ENCODE data around the gene G2E3. TPM values are rescaled to one million over a fixed set of nuclear protein-coding genes. Genes with fewer than 3 reads are reported as not detected.
"Not testable (repeated sequence)": the region's sequence is repeated elsewhere in the genome, so short reads cannot be mapped to it uniquely, and the experiment has no call there.

Gene G2E3
- total RNA-seq, 1 experiment from 2014 or later: 16.8 TPM

DNA sequence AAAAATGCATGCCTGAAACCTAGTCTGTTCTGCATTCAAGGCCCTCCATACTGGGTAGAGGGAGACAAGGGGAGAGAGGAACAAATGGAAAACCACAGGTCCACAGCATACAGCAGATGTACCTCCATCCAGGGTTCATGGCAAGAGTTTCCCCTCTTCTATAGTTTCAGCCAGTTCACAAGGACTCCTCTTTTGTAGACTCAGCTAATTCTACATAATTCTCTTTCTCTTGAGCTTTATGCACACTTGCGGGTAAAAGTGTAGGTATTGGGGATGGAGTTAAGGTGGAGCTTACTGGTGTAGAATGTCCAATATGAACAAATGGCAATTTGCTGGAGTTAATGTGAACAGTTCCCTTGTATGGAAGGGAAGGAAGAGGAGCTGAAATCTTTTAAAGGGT, 23.4 kb downstream of the G2E3 start:
- in situ Hi-C loops (cut with HindIII; ENCODE audit: low pct_unique_long_range_greater_than_20kb, low sequenced_read_pairs): no loop called here
- no peak for DNase-seq (ENCODE audit: low read depth, low spot score)

DNA sequence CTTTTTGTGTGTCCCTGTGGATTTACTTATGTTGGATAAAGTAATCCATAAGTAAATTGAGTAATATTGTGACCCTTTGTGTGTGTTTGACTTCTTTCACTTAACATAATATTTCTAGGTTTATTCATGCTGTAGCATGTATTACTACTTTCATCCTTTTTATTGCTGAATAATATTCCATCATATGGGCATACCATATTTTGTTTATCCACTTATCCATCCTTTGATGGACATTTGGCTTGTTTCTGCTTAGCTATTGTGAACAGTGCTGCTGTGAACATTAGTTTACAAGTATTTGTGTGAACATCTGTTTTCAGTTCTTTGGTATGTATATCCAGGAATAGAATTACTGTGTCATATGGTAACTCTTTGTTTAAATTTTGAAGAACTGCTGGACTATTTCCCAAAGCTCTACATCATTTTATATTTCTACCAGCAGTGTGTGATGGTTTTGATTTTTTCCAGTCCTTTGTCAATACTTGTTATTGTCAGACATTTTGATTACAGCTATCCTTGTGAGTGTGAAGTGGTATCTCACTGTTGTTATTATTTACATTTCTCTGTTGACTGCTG, 25.2 kb downstream of the G2E3 start:
- no peak for DNase-seq (ENCODE audit: low read depth, low spot score)
- in situ Hi-C loops (cut with HindIII; ENCODE audit: low pct_unique_long_range_greater_than_20kb, low sequenced_read_pairs): no loop called here

DNA sequence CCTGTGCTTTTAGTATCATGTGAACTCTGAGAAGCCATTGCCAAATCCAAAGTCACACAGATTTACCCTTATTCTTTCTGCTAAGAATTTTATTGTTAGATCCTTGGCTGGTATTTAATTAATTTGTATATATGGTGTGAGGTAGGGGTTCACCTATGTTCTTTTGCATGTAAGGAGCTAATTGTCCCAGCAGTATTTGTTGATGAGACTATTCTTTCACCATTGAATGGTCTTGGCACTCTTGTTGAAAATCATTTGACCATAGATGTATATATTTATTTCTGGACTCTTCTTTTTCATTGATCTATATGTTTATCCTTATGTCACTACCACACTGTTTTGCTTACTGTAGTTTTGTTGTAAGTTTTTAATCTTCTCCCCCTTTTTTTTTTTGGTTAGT, 26.2 kb downstream of the G2E3 start:
- DNase-seq (ENCODE audit: low read depth, low spot score): no peak
- in situ Hi-C loops (cut with HindIII; ENCODE audit: low pct_unique_long_range_greater_than_20kb, low sequenced_read_pairs): no loop called here

DNA sequence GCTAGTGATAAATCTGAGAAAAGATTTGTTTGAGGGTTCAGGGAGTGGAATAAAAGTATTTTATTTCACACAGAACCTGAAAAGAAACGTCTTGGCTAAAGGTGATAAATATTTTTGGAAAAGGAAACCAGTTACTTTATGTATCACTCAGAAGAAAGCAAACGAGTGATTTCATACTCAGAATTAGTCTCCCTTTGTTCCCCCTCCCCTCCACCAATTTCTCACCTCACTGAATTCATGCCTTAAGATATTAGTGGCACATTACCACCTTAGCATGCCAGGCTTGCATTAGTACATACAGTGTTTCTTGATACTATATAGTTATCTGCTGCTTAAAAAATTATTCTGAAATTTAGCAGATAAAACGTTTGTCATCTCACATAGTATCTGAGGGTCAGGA, 28.2 kb downstream of the G2E3 start:
- in situ Hi-C loops (cut with HindIII; ENCODE audit: low pct_unique_long_range_greater_than_20kb, low sequenced_read_pairs): no loop called here
- DNase-seq (ENCODE audit: low read depth, low spot score): no peak

DNA sequence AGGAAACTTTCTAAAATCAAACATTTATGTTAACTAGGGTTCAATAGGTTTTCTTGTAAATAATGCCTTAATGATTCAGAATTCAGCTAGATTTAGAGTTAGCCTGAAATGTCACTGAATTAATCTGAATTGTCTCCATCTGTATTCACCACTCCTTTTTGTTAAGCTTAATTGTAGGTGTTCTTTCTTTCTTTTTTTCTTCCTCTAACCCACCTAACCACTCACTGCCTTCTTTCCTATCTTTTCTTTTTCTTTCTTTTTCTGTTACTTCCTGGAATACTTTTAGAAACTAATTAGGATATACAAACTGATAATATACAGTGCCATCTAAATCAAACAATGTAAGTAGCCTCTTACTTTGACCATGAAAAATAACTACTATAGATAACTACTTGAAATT, 29.9 kb downstream of the G2E3 start:
- in situ Hi-C loops (cut with HindIII; ENCODE audit: low pct_unique_long_range_greater_than_20kb, low sequenced_read_pairs): no loop called here
- no peak for DNase-seq (ENCODE audit: low read depth, low spot score)

DNA sequence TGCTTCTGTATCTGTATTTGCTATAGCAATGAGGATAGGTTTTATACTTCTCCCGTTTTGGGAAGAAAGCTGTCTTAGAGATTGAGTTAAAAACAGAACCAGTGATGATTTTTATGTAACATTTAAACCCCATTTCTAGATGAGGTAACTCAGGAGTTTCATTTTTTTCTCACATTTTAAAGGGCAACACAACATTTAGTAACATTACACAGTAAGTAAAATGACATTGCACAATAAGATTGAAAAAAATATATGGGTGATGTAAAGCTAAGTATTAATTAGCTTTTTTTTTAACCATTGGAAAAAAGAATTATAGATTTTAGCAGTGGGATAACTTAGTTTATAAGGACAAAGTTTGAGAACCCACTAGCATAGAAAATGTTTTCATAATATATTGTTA, 38.0 kb downstream of the G2E3 start:
- in situ Hi-C loops (cut with HindIII; ENCODE audit: low pct_unique_long_range_greater_than_20kb, low sequenced_read_pairs): no loop called here
- no peak for DNase-seq (ENCODE audit: low read depth, low spot score)

DNA sequence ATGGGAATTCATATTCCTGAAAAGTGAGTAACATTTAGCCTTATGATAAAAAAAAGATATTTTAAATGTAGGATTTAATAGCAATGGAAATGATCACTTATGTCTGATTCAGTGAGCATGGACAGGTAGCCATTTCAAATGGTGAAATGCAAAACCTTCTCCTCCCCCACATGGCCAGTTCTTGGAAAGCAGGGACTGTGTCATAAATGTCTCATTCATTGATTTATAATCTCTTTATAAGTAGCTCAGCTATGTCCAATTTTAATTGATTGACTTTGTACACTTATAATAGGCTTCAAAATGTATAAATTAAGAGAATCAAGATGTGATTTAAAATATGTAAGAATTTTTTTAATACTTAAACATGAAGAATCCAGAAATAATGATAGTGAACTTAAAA, 38.5 kb downstream of the G2E3 start:
- peak; percentile 3 for DNase-seq (ENCODE audit: low read depth, low spot score)
- in situ Hi-C loops (cut with HindIII; ENCODE audit: low pct_unique_long_range_greater_than_20kb, low sequenced_read_pairs): no loop called here

DNA sequence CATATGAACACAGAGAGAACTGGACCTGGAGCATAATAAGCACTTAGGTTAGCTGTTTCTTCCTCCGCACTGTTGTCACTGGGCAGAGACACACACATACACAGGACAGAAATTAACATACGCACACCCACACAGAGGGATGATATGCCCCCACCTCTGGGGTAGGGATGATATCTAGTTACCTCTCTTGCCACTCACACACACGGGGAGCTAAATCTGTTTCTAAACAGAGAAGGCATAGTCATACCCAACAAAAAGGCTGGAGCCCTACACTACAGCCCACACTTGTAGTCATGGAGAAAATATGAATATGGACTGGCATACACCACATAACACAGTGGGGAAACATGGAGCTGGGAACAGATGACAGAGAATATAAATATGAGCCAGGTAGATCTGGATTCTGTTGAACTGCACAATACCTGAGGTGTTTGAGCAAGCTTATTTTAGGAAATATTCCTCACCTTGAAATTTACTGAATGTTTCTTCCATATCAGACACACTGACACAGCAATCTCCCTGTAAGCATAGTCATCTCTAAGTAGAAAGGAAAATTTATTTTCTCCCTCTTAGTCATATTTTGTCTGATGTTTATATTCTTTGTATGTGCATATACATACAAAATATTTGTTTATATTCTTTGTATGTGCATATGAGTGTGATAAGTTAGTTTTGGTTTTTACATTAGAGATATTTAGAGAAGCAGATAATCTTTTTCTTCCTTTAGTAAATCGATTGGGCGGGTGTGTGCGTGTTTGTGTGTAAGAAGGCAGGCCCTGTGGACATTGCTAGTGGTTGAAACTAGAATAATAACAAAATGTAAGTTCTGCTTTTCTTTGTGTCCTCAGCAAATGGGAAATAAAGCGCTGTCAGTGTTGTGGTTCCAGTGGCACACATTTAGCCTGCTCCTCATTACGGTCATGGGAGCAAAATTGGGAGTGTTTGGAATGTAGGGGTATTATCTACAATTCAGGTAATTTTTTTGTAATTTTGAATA, 42.3 kb downstream of the G2E3 start:
- in situ Hi-C loops (cut with HindIII; ENCODE audit: low pct_unique_long_range_greater_than_20kb, low sequenced_read_pairs): no loop called here
- DNase-seq (ENCODE audit: low read depth, low spot score): no peak

DNA sequence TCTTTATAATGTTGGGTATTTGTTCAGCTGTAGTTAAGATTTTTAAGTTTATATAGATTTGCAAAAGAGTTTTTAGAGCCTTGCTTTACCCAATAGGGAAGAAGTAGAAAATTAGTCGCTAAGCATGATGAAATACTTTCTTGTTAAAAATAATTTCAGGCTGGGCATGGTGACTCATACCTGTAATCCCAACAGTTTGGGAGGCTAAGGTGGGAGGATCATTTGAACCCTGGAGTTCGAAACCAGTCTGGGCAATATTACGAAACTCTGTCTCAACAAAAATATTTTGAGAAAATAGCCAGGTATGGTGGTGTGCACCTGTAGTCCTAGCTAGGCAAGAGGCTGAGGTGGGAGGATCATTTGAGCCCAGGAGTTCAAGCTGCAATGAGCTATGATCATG, 44.4 kb downstream of the G2E3 start:
- in situ Hi-C loops (cut with HindIII; ENCODE audit: low pct_unique_long_range_greater_than_20kb, low sequenced_read_pairs): no loop called here

DNA sequence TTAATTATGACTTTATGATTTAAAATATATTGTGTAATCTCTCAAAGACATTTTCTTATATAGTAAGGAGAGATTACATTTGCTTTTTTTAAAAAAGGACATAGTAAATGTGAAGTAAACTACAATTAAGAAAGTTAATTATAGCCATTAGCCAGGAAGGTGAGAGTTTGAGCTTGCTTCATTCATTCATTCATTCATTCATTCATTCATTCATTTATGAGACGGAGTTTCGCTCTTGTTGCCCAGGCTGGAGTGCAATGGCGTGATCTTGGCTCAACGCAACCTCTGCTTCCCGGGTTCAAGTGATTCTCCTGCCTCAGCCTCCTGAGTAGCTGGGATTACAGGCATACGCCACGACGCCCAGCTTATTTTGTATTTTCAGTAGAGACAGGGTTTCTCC, 45.7 kb downstream of the G2E3 start:
- DNase-seq (ENCODE audit: low read depth, low spot score); in situ Hi-C loops (cut with HindIII; ENCODE audit: low pct_unique_long_range_greater_than_20kb, low sequenced_read_pairs): not testable (repeated sequence)

More for the DNA sequence above, 44.4 kb downstream of the G2E3 start:
- no peak for DNase-seq (ENCODE audit: low read depth, low spot score)

DNA sequence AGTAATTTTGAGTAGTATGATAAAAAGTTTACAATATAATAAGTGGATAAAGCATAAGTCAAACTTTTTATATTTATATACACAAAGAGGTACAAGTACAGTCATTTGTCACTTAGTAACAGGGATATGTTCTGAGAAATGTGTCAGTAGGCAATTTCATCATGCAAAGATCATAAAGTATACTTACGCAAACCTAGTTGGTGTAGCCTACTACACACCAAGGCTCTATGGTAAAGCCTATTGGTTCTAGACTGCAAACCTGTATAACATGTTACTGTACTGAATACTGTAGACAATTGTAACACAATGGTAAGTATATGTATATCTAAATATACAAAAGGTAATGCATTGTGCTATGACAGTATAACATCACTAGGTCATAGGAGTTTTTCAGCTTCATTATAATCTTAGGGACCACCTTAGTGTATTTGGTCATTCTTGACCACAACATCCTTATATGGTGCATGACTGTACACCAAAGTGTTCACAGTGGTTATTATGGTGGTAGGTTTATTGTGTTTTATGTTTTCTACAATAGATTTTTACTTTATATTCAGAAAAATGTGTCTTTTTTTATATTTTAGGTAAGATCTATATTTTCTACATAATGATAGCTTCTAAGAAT, 48.3 kb downstream of the G2E3 start:
- in situ Hi-C loops (cut with HindIII; ENCODE audit: low pct_unique_long_range_greater_than_20kb, low sequenced_read_pairs): no loop called here
- DNase-seq (ENCODE audit: low read depth, low spot score): no peak

DNA sequence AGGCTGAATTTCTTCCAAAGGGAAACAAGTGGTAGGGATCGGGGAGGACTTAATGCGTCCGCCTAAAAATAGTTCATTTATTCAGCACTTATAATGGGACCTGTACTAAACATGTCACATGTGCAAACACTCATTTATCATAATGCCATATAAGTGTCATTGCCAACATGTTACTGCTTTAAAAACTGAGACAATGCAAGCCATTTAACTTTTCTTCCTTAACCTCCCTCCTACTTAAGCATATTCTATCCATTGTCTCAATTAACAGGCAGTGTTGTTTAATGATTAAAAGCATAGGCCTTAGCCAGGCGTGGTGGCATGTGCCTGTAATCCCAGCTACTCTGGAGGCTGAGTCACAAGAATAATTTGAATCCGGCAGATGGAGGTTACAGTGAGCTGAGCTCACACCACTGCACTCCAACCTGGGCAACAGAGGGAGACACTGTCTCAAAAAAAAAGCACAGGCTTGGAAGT, 49.6 kb downstream of the G2E3 start:
- in situ Hi-C loops (cut with HindIII; ENCODE audit: low pct_unique_long_range_greater_than_20kb, low sequenced_read_pairs): no loop called here
- peak; percentile 26 for DNase-seq (ENCODE audit: low read depth, low spot score)

DNA sequence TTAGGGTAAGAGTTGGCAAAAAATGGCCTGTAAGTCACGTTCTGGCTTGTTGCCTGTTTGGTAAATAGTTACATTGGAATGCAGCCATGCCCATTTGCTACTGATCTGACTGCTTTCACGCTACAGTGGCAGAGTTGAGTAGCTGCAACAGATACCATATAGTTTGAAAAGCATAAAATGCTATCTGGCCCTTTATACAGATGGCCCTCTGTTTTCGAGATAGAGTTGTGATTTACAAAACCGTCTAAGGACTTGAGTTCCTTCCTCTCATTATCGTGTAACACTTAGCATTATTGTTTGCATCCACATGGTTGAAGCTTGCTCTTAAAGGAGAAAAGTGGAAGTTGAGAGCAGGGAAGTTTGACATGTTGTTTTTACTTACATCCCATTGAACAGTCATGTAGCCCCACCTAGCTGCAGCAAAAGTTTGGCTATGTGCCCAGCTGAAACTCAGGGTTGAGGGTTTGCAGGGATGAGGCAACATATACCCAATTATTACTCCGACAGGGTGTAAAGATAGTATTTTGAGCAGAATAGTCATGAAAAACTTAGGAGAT, 51.9 kb downstream of the G2E3 start:
- peak; percentile 89 for DNase-seq (ENCODE audit: low read depth, low spot score)
- in situ Hi-C loops (cut with HindIII; ENCODE audit: low pct_unique_long_range_greater_than_20kb, low sequenced_read_pairs): no loop called here

DNA sequence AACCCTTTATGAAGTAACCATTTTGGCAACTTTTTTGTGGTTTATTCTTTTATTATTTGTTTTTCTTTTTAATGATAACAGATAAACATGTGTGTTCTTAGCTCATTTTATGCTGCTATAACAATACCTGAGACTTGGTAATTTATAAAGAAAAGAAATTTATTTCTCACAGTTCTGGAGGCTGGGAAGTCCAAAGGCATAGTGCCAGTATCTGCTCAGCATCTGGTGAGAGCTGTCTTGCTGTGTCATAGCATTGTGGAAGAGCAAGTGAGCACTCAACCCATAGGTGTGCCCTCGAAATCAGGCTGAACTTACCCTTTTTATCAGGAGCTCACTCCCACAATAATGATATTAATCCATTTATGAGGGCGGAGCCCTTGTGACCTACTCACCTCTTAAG, 55.2 kb downstream of the G2E3 start:
- in situ Hi-C loops (cut with HindIII; ENCODE audit: low pct_unique_long_range_greater_than_20kb, low sequenced_read_pairs): no loop called here
- DNase-seq (ENCODE audit: low read depth, low spot score): no peak

DNA sequence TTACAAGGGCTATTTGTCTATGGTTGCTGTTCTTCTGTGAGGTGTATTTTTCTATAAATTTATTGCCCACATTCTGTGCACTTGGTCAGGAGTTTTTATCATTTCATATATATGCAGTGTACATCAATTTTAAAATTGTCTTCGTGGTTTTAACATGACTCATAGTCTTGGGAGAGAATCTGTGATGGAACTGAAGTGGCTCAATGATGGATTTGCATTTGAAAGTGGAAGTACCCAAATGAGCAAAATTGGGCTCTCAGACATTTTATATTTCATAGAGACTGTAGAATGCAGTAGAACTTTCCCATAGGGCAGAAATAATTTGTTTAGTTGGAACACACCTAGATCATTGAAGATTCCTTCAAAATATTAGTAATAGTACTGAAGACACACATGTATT, 61.2 kb downstream of the G2E3 start:
- peak; percentile 28 for DNase-seq (ENCODE audit: low read depth, low spot score)
- in situ Hi-C loops (cut with HindIII; ENCODE audit: low pct_unique_long_range_greater_than_20kb, low sequenced_read_pairs): no loop called here

DNA sequence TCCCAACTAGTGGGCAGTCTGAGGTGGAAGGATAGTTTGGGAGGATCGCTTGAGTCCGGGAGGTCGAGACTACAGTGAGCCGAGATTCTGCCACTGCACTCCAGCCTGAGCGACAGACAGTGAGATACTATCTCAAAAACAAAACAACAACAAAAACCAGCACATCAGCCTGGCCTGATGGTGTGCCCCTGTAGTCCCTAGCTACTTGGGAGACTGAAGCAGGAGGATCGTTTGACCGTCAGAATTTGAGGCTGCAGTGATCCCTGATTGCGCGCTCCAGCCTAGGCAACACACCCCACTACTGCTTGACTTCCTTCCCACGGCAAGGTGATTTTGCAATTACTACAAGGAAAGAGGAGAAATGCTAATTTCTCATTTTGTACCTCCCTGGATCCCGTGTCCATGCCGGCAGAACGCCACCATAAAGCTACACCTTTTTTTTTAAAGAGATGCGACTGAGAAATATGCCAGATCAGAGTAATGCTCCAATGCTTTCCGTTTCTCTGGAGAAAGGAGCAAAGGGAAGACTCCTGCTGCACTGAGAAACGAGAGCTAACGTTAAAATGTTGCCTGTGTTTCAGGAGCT, 62.5 kb downstream of the G2E3 start:
- in situ Hi-C loops (cut with HindIII; ENCODE audit: low pct_unique_long_range_greater_than_20kb, low sequenced_read_pairs): no loop called here
- DNase-seq (ENCODE audit: low read depth, low spot score): peak; percentile 26

DNA sequence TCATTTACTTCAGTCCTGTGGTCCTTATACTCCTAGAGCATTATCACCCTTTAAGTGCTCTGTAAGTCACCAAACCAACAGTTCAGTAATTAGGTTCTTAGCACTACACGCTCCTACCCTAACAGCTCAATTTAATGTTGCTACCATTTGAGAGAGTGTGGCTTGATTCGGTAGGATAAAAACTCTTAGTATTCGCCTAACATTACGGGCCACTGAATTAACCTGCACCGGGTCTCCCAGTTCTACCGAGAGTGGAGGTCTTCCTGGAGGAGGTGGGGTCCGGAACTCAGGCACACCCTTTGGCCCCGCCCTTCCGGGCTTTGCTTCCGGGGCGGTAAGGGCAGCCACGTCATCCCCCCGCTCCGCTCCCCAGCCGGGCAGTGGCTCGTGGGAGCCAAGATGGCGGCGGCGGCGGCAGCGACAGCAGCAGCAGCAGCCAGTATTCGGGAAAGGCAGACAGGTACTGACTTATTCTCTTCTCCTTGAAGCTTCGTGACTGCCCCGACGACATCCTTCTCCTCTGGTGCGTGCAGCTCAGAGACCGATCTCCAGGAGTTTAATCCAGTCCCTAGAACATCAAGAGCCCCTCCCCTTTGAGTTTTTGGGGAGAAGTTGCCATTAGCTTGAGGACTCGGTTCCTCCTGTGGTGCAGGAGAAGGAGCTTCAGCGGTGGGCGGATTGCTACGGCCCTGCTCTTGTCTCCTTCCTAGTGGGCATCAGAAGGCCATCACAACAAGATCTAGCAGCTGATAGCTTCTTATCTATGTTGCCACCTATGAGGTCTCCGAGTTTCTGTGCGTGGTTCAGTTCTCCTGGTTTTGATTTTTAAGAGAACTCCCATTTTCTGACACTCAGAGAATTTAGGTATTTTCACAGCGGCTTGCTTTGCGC, 63.2 kb downstream of the G2E3 start, which contains the start of gene SCFD1:
Gene SCFD1 (plus strand): TSS at position 380 of the 891 bp plus-strand sequence. CDS start 20 bp downstream, at position 400.
- DNase-seq (ENCODE audit: low read depth, low spot score): peak; percentile 91

More for the DNA sequence above, 63.2 kb downstream of the G2E3 start, which contains the start of gene SCFD1:
- in situ Hi-C loops (cut with HindIII; ENCODE audit: low pct_unique_long_range_greater_than_20kb, low sequenced_read_pairs): no loop called here

Measured in SK-MEL-5 (cell line).